Activated CD8-positive, alpha-beta T cell treated with anti-CD3 and anti-CD28 coated beads for 36 hours (primary cell): Measurements from ENCODE around the gene RBM18. TPM values are rescaled to one million over a fixed set of nuclear protein-coding genes. Genes with fewer than 3 reads are reported as not detected.

Source experiments
- ATAC-seq: fragments of 200-7000 bp; cut with Tn5 transposase; one replicate; pipeline ENCODE4 v1.10.0; 2021; ENCODE audit warnings: mild to moderate bottlenecking, moderate library complexity
- CTCF ChIA-PET: fragments of 350-600 bp; sonication (Branson Sonifier 250); formaldehyde crosslinking; loops from one replicate; lab custom pipeline; 2021; ENCODE audit warnings: antibody characterized with exemption; lab: Charles Lee
- POLR2A ChIA-PET: fragments of 350-600 bp; sonication (Branson Sonifier 250); formaldehyde crosslinking; loops from one replicate; lab custom pipeline; 2021; ENCODE audit warnings: antibody characterized with exemption; lab: Charles Lee
- DNase-seq: peaks from one replicate; pipeline ENCODE4 v3.0.0-alpha.2; 2020
- H3K27ac Mint-ChIP-seq: one replicate; pipeline ENCODE4 v1.8.0; 2021; ENCODE audit warnings: mild to moderate bottlenecking, mixed read lengths
- H3K27me3 Mint-ChIP-seq: one replicate; pipeline ENCODE4 v1.8.0; 2021; ENCODE audit warnings: mixed read lengths
- H3K36me3 Mint-ChIP-seq: one replicate; pipeline ENCODE4 v1.8.0; 2021; ENCODE audit warnings: low read depth, mixed read lengths
- H3K4me1 Mint-ChIP-seq: one replicate; pipeline ENCODE4 v1.8.0; 2021; ENCODE audit warnings: low read depth, mixed read lengths
- H3K4me3 Mint-ChIP-seq: one replicate; pipeline ENCODE4 v1.8.0; 2021; ENCODE audit warnings: mild to moderate bottlenecking, moderate library complexity, mixed read lengths
- H3K9me3 Mint-ChIP-seq: one replicate; pipeline ENCODE4 v1.8.0; 2021; ENCODE audit warnings: mixed read lengths
- intact Hi-C: fragments of 100-400 bp; cut with micrococcal nuclease; formaldehyde crosslinking; loops from one replicate; pipeline ENCODE4 v1.10.0; 2022
- total RNA-seq, 2 experiments: library from RNA; stranded (reverse); gene quantifications; one replicate each; pipeline ENCODE4 v1.2.3, GENCODE V29; 2021
- TF ChIP-seq, protein P1 (sequence below): fragments of 200-600 bp; IDR thresholded peaks from one replicate; pipeline ENCODE4 v1.8.0; 2022; ENCODE audit warnings: antibody characterized with exemption, mild to moderate bottlenecking

Gene RBM18
- total RNA-seq, 2 experiments from 2014 or later = 24.3 to 28.6 TPM

DNA sequence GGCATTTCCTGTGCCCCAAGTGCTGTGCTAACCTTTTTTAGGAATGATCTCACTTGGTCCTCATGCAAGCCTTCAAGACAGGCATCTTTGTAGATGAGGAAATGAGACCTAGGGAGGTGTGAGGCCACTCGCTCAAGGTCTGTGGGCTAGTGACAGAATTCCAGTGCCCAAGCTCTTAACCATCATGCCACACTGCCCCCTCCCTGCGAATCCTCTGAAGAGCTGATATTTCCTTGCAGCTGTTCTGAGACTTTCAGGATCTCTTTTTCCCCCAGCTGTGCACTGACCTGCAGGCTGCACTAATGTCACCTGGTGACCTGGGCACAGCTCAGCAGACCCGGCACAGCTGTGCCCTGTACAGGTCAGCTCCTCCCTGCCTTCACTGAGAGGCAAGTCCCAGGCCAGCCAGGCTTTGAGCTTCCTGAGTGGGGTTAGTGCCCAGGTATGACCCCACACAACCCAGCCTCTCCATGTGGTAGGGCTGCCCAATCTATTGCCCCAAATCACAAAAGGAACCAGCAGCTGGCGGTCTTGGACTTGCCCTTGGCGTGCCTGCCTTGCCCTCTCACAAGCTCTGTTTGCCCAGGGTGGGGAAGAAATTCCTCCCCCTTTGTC is 72.3 kb downstream of the RBM18 start:
- POLR2A ChIA-PET = interaction anchor here (0.8 kb wide), 1 partner anchor 9 kb away, joined by 3 read pairs; no protein-coding TSS in a partner anchor
- no peak overlapping the region for H3K27ac Mint-ChIP-seq
- no peaks in the 10 kb centered on the region for H3K4me1 Mint-ChIP-seq
- H3K4me3 Mint-ChIP-seq = no peak overlapping the region
- intact Hi-C loops = no loop called here
- ATAC-seq = no peak
- TF ChIP-seq, protein P1, sequence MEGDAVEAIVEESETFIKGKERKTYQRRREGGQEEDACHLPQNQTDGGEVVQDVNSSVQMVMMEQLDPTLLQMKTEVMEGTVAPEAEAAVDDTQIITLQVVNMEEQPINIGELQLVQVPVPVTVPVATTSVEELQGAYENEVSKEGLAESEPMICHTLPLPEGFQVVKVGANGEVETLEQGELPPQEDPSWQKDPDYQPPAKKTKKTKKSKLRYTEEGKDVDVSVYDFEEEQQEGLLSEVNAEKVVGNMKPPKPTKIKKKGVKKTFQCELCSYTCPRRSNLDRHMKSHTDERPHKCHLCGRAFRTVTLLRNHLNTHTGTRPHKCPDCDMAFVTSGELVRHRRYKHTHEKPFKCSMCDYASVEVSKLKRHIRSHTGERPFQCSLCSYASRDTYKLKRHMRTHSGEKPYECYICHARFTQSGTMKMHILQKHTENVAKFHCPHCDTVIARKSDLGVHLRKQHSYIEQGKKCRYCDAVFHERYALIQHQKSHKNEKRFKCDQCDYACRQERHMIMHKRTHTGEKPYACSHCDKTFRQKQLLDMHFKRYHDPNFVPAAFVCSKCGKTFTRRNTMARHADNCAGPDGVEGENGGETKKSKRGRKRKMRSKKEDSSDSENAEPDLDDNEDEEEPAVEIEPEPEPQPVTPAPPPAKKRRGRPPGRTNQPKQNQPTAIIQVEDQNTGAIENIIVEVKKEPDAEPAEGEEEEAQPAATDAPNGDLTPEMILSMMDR = no peak
- H3K27me3 Mint-ChIP-seq = peaks cover 2% of the 10 kb centered on the region
- H3K9me3 Mint-ChIP-seq = no peaks in the 10 kb centered on the region
- DNase-seq = no peak
- no peaks in the 10 kb centered on the region for H3K36me3 Mint-ChIP-seq
- CTCF ChIA-PET = no interaction called here

GRCh38 chr9:122191584-122191983 is 73.1 kb downstream of the RBM18 start:
- H3K36me3 Mint-ChIP-seq = no peaks in the 10 kb centered on the region
- intact Hi-C loops = no loop called here
- H3K27ac Mint-ChIP-seq = no peak overlapping the region
- H3K4me1 Mint-ChIP-seq = no peaks in the 10 kb centered on the region
- CTCF ChIA-PET = no interaction called here
- TF ChIP-seq, protein P1 = no peak
- H3K27me3 Mint-ChIP-seq = no peaks in the 10 kb centered on the region
- H3K9me3 Mint-ChIP-seq = no peaks in the 10 kb centered on the region
- ATAC-seq (no peak), DNase-seq (no peak)
- POLR2A ChIA-PET = interaction anchor here (1.2 kb wide), 1 partner anchor 20 kb away, joined by 3 read pairs; no protein-coding TSS in a partner anchor
- no peak overlapping the region for H3K4me3 Mint-ChIP-seq

DNA sequence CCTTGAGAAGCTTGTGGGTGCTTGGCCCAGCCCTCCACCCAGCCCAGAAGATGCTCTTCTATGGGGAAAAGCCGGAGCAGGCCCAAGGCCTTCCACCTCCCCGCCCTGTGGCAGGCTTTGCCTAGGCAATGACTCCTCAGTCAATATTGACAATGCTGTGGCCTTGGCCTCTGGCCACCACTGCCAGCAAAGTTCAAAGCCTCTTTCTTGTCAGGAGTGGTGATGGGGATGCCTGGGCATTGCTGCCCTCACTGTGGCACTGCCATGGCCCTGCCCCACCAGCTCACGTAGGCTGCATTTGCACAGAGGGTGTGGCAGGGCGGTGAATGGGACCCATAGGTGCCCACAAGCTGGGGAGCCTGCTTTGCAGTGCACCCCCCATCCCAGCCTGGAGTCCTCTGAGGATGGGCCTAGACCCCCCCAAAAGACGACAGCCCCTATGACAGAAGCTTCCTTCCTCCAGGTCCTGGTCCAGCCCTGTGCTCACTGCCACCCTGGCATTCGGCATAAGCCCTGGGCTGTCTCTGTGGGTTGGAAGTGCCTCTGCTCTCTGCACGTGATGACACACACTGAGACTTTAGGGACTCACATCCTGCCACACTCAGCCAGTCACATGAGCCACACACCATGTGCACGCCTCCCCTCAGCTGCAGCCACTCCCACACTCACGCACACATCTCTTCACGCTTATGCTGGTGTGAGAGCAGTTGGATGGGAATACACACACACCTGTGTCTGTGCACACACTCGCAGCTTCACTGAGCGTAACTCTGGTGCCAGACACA is 73.9 kb downstream of the RBM18 start:
- no peak overlapping the region for H3K4me3 Mint-ChIP-seq
- no peaks in the 10 kb centered on the region for H3K27me3 Mint-ChIP-seq
- TF ChIP-seq, protein P1 = no peak
- ATAC-seq (peak; percentile 67), DNase-seq (peak; percentile 20)
- H3K4me1 Mint-ChIP-seq = no peaks in the 10 kb centered on the region
- ChIA-PET POLR2A (interaction anchor here (0.6 to 1.2 kb wide), 3 partner anchors 11 to 53 kb away, joined by 3 read pairs; no protein-coding TSS in a partner anchor), CTCF (no interaction called here)
- no peak overlapping the region for H3K27ac Mint-ChIP-seq
- intact Hi-C loops = no loop called here
- no peaks in the 10 kb centered on the region for H3K36me3 Mint-ChIP-seq
- no peaks in the 10 kb centered on the region for H3K9me3 Mint-ChIP-seq

DNA sequence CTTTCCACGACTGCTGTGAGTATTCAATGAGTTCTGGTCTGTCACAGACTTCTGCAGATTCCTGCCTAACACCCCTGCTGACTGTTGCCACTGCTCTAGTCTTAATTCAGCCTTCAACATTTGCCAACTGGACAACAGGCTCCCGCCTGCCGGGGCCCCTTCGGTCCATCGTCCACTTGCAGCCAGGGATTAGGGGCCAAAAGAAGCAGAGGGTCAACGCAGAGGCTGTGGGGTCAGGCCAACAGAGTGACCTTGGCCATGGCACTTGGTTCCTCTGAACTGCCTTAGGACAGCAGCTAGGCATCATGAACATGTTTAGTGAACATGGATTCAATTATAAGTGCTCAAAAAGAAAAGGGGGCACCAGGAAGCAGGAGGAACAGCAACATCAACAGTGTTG is 76.3 kb downstream of the RBM18 start:
- ATAC-seq = no peak
- Mint-ChIP-seq H3K27me3 (no peaks in the 10 kb centered on the region), H3K27ac (no peak overlapping the region), H3K36me3 (no peaks in the 10 kb centered on the region), H3K4me1 (no peaks in the 10 kb centered on the region), H3K9me3 (no peaks in the 10 kb centered on the region), H3K4me3 (no peak overlapping the region)
- no peak for DNase-seq
- intact Hi-C loops = no loop called here
- ChIA-PET POLR2A (no interaction called here), CTCF (no interaction called here)
- TF ChIP-seq, protein P1 = no peak

Other genes starting within 250 kb of the RBM18 start
- 1 to 10 TPM in 1 of 2 experiments, under 1 TPM in 1; 0.56 to 1.4 TPM for gene TTLL11, start 171.5 kb downstream of the RBM18 start, total RNA-seq
- 10 to 100 TPM; 48.3 to 52.5 TPM for gene NDUFA8, start 105.1 kb downstream of the RBM18 start, total RNA-seq
- gene MORN5, start 104.9 kb downstream of the RBM18 start, total RNA-seq = not detected
- gene LHX6, start 35.9 kb downstream of the RBM18 start, total RNA-seq = under 1 TPM; 0.07 to 0.22 TPM
- gene MRRF, start within 50 bp of the RBM18 start, total RNA-seq = 10 to 100 TPM; 69.8 to 76.0 TPM
- under 1 TPM in 1 of 2 experiments, not detected in 1; 0.23 TPM for gene PTGS1, start 106.2 kb upstream of the RBM18 start, total RNA-seq
- not detected for gene OR1J1, start 213.1 kb upstream of the RBM18 start, total RNA-seq
- not detected for gene OR1J2, start 246.0 kb upstream of the RBM18 start, total RNA-seq